CD4-positive, alpha-beta T cell treated with Interleukin-15 for 1 hour (primary cell): Measurements from ENCODE around the gene TRIM39.
"Not testable (repeated sequence)": the region's sequence is repeated elsewhere in the genome, so short reads cannot be mapped to it uniquely, and the experiment has no call there.

Source experiments
- DNase-seq: peaks from one replicate; pipeline ENCODE4 v3.0.0-alpha.2; 2020

TRIM39 gene

DNA sequence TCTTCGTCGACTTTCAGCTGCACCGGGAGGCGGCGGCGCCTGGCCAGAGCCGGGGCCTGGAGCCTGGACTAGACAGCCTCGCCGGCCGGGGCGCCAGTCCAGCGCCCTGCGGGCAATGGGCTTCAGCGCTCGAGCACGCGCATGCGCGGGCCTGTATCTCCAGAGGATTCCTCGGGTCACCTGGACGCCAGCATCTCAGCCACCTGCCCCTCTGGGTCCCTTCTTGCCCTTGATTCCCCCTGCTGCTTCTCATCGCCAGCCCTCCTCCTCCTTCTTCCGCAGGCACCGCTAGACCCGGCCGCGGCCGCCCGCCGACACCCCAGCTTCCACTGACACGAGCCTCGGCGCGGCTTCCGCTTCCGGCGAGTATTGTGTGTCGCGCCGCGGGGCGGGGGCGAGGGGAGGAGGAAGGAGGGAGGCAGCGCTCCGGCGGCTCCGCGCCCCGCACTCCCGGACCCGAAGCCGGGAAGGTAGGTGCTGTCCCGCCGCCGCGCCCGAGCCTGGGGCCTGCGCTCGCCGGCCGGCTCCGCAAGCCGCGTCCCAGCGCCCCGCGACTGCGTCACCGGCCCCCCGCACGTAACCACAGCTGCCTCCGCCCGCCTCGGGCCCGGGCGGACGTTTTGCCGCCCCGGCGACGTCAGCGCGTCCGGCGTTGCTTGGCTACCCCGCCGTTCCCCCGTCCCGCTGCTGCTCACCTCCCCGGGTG lies at the start of gene TRIM39:
Gene TRIM39, plus strand, starts transcription at position 402 of the 706 bp plus-strand sequence. CDS start 2,391 bp downstream, outside the sequence.
- DNase-seq = peak; percentile 94

DNA sequence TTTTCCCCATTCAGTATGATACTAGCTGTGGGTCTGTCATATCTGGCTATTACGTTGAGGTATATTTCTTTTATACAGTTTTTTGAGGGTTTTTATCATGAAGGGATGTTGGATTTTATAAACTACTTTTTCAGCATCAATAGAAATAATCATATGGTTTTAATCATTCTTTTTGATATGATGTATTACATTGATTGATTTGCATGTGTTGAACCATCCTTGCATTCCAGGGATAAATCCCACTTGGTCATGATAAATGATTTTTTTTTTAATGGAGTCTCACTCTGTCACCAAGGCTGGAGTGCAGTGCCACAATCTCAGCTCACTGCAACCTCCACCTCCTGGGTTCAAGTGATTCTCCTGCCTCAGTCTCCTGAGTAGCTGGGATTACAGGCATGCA lies 45.7 kb upstream of the TRIM39 start:
- not testable (repeated sequence) for DNase-seq

DNA sequence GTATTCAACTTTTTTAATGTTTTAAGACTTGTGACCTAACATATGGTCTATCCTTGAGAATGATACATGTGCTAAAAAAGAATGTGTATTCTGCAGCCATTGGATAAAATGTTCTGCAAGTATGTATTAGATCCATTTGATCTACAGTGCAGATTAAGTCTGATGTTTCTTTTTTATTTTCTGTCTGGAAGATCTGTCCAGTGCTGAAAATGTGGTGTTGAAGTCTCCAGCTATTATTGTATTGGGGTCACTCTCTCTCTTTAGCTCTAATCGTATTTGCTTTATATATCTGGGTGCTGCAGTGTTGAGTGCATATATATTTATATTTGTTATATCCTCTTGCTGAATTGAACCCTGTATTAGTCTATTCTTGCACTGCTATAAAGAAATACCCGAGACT lies 44.2 kb upstream of the TRIM39 start:
- no peak for DNase-seq

GRCh38 chr6:30283761-30284160 lies 43.0 kb upstream of the TRIM39 start:
- DNase-seq = no peak

- DNase-seq = no peak
Measured at GRCh38 chr6:30287139-30287538, 39.6 kb upstream of the TRIM39 start.

- no peak for DNase-seq
Measured at GRCh38 chr6:30295837-30296236, 30.9 kb upstream of the TRIM39 start.

- no peak for DNase-seq
Measured at GRCh38 chr6:30304002-30304401, 22.7 kb upstream of the TRIM39 start.

DNA sequence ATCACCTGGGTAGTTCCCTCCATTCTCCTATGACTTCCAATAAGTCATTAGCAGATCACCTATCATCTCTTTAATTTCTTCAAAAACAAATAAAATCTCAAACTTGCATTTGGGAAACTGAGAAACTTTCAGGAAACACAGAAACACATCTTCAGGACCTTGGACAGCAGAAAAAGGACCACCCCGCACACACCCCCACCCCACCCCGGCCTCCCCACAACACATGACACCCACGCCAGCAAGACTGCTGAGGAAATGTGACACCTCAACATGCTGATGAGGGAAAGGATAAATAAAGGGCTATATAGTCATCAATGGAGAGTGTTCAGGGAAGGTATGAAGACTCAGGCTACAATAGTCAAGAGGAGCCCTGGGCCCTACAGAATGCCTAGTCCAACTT lies 15.6 kb upstream of the TRIM39 start:
- DNase-seq = no peak

DNA sequence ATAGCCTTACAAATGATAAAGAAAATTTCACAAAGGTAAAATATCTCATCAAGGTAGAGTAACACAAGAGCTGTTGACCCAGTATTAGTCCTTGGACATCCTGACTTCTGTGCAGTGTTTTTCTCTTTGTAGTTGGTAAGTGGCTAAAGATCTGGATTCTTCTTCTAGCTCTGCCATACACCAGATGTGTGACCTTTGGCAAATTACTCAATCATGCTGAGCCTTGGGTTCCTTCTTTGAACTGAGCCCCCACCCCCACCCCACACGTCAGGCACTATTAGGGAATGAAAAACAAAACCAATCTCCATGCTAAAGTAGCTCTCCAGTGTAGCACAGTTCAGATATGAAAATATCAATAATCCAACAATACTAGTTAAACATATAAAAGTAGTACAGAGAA lies 15.1 kb upstream of the TRIM39 start:
- DNase-seq = no peak

GRCh38 chr6:30312266-30312665 lies 14.5 kb upstream of the TRIM39 start:
- no peak for DNase-seq

- no peak for DNase-seq
Measured at GRCh38 chr6:30312676-30313321, 13.9 kb upstream of the TRIM39 start.

- DNase-seq = no peak
Measured at GRCh38 chr6:30315156-30315555, 11.6 kb upstream of the TRIM39 start.

DNA sequence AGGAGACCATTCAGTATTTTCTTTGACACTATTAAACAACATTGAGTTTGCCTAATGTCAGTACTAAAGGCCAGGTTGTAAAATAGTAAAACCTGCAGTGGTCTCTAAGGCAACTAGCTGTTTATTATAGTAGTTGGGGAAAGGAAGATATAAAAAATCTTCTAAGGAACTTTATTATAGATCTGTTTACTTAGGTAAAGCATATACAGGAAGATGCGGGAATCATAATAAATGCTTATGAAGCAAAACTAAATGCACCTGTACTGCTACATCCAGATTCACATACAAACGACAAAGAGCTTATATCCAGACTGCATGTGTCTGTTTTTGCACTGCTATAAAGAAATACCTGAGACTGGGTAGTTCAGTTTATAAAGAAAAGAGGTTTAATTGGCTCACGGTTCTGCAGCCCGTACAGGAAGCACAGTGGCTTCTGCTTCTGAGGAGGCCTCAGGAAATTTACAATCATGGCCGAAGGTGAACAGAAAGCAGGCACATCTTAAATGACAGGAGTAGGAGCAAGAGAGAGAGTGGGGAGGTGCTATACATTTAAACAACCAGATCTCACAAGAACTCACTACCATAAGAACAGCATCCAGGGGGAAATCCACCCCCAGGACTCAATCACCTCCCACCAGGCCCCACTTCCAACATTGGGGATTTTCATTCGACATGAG lies 8.7 kb upstream of the TRIM39 start:
- DNase-seq = no peak

- no peak for DNase-seq
Measured at GRCh38 chr6:30319146-30319835, 7.4 kb upstream of the TRIM39 start.

- no peak for DNase-seq
Measured at GRCh38 chr6:30321692-30322388, 4.9 kb upstream of the TRIM39 start.

GRCh38 chr6:30322527-30323501 lies 3.9 kb upstream of the TRIM39 start:
- DNase-seq = no peak

- no peak for DNase-seq
Measured at GRCh38 chr6:30323806-30324205, 2.9 kb upstream of the TRIM39 start.

GRCh38 chr6:30325150-30325872 lies 1.4 kb upstream of the TRIM39 start:
- no peak for DNase-seq

DNA sequence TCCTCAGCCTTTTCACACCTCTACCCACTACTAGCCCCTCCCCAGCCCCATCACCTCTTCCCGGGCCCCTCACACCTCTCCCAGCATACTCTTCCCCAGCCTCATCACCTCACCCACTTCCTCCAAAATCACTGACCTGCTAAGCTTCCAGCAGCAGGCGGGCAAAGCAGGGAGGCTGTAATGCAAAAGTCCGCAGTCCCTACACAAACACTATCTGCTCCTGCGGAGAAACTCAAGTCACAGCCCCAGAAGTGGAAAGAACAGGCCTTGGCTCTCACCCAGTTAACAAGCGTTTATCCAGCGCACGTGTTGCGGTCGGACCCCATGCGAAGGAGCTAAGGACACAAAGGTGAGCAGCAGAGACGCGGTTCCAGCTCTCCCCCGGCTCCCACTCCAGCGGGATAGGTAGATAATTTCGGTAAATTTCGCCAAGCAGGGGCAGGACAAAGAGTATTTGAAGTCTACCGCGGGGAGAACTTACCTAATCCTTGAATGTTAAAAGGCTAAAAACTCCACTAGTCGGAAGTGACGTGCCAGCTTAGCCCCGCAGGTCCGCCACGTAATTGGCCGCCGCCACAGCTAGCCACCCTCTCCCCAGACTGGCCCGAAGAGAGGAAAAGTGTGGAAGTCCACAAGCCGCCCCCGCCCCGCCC lies 728 bp upstream of the TRIM39 start:
- DNase-seq = peak; percentile 87

DNA sequence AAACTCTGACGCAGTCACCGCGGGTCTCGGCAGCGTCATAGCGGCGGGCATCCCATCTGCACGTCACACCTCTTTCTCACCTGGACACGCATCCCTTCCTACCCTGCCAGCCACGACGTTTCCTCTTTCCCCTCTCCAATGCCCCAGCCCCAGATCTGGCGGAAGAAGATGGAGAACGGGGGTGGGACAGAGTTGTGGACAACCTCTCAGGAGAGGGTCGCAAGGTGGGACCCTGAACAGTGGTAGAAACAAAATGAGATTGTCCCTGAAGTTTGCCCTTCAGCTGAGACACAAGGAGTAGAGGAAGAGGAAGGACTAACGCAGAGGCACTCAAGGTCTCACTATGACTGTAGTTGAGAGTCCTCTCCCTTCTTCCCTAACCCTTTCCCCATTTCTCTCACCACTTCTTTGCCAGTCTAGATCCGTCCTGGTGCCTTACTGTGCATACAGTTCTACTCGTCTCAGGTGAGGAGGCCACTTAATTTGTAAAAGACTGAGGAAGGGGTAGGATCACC lies 562 bp downstream of the TRIM39 start:
- no peak for DNase-seq
